ENCODE data around the gene VDR.
"Not testable (repeated sequence)": the region's sequence is repeated elsewhere in the genome, so short reads cannot be mapped to it uniquely, and the experiment has no call there.

Gene VDR

DNA sequence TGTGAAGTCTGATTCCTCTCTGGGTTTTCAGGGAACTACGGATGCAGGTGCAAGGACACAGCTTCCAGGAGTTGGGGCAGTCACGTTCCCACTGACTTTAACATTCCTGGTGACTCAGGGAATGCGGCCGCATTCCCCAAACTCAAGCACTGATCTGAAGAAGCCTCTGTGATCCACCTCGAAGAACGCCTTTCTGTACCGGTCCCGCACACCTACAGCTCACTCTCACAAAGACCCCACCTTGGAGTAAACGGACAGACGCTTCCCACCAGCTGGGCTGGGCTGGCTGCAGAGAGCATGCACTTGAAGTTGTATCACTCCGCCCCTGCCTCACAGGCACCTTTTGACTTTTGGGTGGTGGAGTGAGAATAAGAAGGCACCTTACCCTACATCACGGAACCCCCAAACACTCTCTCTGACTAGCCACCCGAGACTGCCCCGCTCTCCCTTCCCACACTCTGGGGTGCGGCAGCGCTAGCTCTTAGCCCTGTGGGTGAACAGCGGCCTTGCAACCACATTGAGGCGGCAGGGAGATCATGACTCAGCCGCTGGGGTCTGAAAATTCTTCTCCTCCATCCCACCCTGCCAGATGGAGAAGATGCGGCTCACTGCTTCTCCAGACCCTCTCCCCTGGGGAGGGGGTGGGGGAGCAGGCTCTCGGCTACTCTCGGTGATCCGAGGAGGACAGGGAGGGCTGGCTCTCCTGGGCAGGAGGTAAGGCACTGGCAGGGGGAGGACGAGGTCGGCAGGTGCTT lies 61.4 kb downstream of the VDR start:
- DNase-seq: no peak

DNA sequence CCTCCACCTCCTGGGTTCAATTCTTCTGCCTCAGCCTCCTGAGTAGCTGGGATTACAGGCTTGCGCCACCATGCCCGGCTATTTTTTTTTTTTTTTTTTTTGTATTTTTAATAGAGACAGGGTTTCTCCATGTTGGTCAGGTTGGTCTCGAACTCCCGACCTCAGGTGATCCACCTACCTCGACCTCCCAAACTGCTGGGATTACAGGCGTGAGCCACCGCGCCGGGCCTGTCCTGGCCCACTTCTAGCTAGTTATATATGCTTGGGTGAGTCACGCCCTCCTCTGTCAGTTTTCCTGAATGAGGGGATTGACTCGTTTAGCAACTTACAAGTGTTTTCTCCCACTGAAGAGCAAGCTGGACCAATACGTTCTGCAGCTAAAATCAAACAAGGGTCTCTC lies 62.3 kb downstream of the VDR start:
- not testable (repeated sequence) for DNase-seq

DNA sequence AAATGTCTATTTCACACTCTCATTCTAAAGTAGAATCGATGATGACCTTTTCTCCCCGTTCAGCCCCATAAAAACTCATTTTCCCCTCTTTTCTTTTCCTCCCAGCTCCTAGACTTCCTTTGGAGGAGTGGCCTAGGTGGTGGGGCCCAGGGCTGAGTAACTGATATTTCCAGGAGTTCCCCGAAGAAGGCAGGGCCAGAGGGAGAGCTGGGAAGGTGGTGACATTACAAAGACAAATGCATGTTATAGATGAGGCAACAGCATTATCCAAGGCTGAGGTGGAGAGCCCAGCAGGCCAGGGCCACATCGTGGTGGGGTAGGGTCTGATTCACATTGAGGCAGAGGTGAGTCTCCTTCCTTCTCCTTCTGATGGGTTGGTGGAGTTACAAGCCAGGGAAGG lies 62.9 kb downstream of the VDR start:
- DNase-seq: no peak

DNA sequence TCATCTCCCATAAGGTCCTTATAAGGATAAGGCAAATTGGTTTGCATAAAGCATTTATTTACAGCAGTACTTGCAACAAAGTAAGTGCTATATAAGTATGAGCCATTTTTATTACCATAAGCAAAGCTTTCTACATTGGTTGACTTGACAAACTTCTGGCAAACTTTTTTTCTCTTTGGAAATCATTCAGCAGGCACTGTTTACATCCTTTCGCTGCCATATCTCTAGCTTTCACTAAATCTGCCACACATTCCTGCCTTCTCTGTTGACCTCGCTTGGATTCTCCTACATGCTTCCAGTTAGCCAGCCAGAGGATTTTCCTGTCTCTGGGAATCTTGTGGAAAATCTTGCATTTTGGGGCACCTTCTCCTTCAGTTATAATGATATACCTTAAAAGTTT lies 63.3 kb downstream of the VDR start:
- DNase-seq: no peak

DNA sequence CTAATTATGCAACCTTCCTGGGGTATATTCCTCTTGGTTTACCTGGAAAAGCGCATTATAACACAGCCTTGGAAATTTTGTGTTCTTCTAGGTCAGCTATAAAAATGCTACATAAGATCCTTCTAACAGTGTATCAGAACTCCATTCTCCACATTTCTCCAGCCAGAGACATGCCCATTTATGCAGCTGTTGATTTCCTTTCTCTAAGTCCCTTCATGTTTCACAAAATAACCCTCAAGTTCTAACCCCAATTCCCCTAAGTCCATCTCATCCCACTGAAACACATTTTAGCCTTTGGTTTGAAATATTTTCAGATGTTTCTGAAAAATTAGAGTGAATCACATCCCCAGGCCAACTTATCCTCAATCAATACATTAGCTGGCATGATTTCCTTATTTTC lies 64.2 kb downstream of the VDR start:
- no peak for DNase-seq

DNA sequence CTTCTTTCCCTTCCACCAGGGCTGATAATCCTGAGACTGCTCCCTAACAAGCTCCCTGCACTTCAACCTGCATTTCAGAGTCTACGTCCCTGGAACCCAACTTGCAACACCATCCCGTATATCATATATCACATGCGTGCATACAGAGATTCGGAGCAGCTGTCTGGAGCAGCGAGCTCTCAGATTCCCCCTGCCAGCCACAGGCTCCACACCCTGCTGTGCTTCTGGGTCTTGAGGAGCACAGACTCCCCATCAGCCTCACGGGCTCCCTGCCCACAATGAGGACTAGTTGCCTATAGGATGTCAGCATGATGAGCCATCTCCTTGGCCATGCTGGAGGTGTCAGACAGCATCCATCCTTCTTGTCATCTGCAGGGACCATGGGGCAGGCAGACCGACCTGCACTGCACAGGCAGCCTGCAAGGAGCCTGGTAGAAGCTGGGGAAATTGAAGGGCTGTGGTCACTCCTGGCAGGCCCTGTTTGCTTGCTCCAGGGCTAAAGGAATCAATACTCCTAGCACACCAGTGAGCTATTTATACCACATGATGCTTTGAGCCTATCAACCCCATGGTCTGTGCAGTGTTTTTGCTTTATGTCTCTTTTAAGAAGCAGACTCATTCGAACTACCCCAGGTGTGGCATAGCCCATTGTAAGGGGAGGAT lies 65.4 kb downstream of the VDR start:
- DNase-seq: no peak

DNA sequence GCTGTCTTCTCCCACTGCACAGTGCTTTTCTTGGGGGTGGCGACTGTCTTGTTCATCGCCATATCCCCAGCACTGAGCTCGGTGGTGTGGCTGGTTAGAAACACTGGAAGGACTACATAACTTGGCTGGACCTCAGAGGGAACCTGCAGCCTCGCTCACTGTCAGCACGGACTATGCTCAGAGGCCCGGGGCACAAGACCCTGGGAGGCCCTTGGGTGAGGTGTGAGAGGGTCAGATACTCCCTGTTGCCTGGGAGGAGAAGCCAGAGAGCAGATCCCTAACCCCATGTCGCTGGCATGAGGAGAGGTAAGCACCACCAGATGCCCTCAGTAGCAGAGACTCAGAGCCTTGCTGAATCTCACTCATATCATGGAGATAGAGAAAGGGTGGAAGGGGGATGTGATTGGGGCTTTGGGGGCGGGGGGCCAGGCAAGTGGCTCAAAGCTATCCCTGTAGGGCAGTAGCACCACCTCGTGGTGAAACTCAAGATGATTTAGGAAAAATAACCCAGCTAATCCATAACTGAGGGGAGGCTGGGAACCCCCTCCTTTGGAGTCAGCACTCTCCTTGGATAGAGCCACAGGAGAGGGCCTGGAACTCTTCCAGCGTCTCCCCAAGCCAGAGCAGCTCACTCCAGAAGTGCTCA lies 66.4 kb downstream of the VDR start:
- peak; percentile 23 to 61 for DNase-seq

DNA sequence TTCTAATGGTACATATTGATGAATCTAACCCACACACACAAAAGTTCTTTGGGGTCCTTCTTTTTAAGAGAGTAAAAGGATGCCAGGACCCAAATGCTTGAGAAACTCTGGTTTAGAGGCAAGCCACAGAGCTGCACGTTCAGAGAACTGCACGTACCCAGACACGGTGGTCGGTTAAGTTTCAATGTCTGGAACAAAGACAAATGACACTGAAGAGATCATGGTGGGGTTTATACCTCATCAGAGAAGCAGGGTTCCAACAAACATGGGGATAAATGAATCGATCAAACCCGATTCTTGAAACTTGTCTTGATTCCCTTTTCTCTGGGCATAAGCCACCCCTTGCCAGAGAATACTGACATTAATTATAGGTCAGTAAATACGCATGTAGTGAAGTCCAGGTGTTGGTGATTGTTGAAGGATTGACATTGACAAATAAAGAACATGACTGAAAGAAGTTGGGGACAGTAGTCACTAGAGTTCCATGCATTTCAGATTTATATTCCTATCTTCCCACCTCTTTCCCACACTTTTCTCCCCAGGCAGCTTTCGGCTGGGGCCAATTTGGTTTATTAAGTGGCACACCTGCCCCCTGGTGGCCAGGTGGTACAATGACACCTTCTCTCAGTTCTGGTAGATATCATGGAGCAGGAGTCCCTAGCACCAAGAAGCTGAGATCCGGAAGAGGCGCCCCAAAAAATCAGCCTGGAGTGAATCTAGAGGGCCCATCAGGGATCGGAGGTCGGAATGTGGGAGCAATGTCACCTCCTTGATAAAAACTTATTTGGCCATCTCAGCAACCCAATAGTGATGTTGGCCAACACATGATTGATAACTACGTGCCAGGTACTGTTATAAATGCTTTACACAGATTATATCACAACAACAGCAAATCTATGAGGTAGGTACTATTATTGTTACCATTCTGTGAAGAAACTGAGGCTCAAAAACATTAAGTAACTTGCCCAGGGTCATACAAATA lies 67.3 kb downstream of the VDR start:
- DNase-seq: peak; percentile 42 to 60

DNA sequence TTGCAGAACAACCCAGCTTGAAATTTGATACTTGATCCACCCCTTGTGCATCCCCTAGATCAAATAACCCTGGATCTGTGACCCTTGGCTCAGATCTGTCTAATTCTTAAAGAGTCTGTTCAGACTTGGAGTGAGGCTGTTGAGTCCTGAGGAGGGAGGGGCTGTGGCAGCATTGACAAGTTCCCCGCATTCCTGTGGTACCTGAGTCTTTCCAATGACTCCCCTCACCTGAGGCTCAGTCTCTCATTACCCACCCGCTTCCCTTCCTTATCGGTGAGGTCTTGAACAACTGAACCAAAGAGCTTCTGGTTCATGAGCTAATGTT lies 69.0 kb downstream of the VDR start:
- no peak for DNase-seq

DNA sequence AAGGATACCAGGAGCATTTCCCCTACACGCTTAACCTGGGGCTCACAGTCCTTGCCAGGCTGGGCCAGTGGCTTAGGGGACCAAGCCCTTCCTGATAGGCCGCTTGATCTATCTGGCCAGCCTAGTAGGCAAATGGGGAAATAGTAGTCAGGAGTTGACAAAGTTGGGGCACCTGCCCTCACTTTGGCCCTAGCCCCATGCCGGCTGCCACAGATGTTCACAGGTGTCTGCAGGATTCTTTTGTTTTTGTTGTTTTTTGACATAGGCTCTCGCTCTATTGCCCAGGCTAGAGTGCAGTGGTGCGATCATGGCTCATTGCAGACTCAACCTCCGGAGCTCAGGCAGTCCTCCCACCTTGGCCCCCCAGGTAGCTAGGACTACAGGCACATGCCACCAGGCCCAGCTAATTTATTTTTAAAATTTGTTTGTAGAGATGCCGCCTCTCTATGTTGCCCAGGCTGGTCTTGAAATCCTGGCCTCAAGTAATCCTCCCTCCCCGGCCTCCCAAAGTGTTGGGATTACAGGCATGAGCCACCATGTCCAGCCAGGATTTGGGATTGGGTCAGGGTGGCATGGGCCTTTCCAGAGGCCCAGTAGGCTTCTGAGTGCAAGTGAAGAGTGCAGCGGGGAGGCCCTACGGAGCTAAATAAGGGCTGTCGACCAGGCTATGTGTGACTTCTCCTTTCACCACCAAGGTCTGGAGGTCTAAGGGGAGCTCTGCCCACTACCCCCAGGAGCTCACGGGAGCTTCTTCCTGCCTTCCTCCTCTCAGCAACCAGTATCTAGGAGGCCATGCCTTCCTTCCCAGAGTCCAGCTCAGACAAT lies 69.6 kb downstream of the VDR start:
- no peak for DNase-seq

DNA sequence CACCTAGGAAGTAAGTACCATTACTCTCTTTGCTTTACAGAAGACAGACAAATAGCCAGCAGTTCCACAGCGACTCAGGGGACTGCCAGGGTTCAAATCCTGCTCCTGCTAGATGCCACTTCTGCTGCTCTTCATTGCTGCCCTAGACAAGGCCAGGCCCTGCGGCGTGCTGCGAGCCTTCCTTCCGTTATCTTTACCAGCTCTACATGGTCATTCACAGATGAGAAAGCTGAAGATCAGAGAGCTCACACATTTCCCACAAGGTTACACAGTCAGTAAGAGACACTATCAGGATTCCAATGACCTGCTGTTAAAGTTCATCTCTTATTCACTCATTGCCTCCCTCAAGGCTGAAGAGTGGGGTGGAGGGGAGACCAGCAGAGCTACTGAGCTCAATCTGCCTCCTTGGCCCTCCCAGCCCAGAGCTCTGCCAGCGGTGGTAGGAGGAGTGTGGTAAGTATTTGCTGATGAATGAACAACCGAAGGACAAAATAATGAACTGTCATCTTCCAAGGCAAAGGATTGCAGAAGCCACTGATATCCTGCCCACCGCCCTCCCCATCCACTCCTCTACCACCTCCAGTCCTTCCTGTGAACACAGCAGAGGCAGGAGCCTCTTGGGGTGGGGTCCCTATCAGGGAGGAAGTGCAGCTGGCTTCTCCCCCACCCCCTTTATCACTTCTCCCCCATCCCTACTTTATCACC lies 70.4 kb downstream of the VDR start:
- no peak for DNase-seq

DNA sequence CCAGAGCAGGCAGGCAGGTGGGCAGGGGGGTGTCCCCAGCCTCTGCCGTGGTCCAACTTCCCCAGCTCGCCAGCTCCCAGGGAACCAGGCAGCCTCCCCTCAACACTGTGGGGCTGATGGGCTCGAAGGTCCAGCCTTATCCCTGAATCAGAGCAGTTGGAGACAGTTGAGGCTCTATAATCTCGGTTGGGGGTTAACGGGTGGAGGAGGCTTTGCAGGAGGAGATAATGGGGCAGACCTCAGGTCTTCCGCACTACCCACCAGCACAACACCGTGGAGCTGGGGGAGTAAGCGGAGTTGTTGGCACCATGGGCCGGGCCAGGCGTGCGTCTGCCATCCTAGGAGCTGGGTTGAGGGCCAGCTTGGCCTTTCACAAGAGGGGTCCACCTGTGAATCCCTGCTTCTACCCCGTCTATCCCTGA lies 71.2 kb downstream of the VDR start:
- DNase-seq: no peak

DNA sequence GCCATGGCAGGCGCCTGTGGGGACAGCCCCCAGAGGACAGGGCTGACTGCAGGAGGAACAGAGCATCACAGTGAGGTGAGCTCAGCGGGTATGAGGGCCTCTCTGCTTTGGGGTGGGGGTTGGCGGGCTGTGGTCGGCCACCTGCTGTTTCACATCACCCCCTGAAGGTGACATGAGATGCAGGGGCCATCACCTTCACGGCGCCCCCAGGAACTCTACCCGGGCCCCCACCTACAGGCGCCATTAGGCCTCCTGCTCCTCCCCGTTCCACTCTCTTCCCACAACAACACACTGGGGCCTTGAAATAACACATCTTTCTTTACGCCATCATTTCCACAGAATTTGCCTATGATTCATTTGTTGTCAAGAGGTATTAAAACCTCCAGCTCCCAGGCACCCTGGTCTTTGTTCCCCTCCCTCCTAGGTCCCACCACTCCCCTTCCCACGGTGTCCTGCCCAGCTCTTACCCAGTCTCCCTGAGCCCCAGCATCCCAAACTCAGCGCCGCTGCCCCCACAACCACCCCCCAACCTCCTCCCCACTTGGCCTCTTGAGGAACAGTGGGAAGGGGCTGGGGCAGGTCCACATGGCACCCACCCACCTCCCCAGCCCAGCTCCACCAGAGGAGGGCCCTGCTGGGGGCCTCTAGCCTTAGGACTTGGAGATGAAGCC lies 72.4 kb downstream of the VDR start:
- DNase-seq: no peak

DNA sequence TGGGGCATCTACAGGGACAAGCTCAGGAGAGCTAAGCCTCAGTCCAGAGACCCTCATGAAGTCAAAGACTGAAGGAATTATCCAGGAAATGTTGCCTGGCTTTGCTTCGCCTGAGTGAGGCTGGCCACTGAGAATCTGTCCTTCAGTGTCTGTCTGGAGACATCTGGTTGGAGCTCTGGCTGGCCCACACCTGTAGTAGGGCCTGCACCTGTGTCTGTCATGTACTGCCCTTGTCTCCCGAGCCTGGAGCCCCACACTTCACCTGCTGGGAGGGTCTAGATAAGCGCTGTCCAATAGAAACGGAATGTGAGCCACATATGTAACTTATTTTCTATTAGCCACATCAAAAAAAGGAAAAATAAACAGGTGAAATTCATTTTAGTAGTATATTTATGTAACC lies 75.2 kb downstream of the VDR start:
- DNase-seq: no peak

DNA sequence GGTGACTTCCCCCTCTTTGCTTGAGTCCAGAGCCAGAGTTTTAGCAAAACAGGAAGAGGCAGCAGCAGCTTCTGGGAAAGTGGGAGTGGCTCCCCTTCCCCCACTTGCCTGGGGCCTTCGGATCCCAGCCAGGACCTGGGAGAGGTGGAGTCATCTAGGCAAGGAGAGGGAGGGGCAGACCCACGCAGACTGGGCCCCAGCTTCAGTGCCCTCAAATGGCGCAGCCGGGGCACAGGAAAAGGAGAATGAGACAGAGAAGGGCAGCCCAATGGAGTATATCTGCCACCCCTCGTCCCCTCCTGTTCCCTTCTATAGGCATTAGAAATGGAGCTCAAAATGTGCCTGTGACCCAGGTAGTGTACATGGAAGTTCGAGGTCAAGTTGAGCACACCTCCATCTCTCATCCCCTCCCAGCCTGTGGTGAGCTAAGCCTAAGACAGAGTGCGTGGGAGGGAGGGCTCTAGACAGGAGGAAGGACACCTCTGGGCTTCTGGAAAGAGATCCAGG lies 75.8 kb downstream of the VDR start:
- DNase-seq: no peak

DNA sequence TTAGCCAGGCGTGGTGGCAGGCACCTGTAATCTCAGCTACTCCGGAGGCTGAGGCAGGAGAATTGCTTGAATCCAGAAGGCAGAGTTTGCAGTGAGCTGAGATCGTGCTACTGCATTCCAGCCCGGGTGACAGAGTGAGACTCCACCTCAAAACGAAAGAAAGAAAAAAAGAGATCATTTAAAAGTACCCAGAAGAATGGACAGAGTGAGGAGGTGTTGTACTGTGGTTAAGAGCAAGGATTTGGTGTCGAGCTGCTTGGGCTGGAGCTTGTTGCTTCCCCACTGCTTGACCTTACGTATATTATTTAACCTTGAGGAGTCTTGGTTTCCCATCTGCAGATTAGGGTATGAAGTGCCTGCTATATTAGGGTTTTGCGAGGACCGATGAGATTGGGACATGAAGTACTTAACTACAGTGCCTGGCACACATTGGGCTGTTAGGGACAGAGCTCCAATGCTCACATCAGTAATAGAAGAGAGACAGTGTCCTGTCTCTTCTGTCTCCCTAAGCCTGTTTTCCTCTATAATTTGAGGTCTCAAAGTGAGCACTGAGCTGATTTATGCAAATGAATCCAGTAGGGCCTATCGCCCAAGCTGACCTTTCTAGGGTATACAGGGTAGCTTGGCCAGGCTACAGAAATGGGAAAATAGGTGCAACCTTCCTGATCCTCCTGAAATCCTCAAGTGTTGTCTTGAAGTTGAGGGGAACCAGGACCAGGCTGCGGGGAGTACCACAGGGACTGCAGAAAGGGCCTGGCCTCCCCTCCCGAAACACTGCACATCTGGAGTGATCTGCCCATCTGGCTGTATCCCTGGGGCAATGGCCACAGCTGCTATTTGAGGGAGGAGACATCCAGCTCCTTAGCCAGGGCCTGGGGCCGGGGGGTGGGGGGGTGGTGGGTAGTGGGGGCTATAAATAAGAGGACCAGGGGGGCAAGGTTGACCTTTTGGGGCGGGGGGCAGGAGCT lies 76.5 kb downstream of the VDR start:
- DNase-seq: no peak

DNA sequence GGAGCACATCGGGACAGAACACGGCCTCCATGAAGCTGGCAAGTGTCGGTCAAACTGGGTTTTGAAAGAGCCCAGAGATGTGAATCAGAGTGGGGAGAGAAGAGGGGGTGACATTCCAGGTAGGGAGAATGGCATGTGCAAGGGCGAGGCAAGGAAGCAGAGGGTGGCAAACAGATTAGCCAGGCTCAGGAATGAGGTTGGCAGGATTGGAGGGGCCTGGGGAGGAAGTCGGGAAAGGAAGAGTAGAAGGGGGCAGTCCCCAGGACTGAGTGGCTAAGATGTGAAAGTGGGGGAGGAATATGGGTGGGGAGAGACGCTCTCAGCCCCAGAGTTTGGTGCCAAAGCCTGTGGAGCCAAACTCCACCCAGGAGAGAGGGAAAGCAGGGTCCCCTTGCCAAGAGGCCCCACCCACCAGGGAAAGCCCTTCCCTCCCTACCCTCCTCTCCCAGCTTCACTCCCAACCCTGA lies 79.6 kb downstream of the VDR start:
- no peak for DNase-seq

DNA sequence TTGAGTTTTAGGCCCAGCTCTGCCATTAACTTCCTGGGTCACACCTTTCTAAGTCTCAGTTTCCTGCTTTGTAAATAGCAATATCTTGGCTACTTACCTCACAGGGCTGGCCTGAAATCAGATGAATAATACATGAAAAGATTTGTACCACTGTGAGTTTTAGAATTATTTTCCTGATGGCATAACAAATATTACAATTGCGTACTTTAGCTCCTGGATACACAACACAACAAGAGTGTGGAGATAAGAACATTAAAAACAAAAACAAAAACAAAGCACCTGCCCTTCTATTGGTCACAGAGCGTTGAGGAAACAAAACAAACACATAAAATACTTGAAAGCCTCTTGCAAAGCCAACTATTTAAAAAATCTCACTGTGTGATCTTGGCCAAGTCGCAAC lies 80.2 kb downstream of the VDR start:
- no peak for DNase-seq

DNA sequence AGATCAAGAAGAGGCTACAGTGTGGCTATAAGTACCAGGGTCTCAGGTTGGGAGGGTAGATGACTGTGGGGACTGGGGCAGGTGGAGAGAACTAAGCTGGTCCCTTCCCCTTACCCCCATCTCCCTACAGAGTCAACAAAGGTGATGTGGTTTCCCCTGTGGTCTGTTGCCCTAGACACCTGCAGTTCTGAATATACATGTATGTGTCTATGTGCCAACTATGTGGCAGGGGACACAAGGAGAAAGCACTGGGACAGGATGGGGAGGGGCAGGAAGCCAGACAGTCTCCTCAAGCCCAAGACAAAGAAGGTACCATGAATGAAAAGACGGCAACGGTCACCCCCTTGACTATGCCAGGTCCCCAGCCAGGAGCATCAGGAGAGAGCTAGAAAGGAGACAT lies 80.6 kb downstream of the VDR start:
- no peak for DNase-seq

Data from SHP77 (cell line).